Epidermal melanocyte (primary cell): Measurements from ENCODE around the gene CHRNE.
A peak's percentile ranks its signal among the peaks of the same experiment; 100 is the strongest.
"Not testable (repeated sequence)": the region's sequence is repeated elsewhere in the genome, so short reads cannot be mapped to it uniquely, and the experiment has no call there.

Source experiments
- DNase-seq: peaks from one replicate; pipeline ENCODE4 v3.0.0; 2011; ENCODE audit warnings: low spot score; ENCODE audit not compliant: insufficient read length

The CHRNE gene

GRCh38 chr17:4939796-4940554 is 37.1 kb upstream of the CHRNE start, which contains the start of the genes RNF167 and SLC25A11:
Gene RNF167, plus strand, starts transcription at chr17:4940268. Its CDS starts 642 bp downstream, at chr17:4940910.
Gene SLC25A11, minus strand, starts transcription at chr17:4940046. Its CDS starts 136 bp downstream, at chr17:4939910.
- DNase-seq = peak; percentile 99

- DNase-seq = no peak
Measured at GRCh38 chr17:4939546-4939795, 36.6 kb upstream of the CHRNE start.

GRCh38 chr17:4938688-4939545 is 36.0 kb upstream of the CHRNE start:
- peak; percentile 15 for DNase-seq

DNA sequence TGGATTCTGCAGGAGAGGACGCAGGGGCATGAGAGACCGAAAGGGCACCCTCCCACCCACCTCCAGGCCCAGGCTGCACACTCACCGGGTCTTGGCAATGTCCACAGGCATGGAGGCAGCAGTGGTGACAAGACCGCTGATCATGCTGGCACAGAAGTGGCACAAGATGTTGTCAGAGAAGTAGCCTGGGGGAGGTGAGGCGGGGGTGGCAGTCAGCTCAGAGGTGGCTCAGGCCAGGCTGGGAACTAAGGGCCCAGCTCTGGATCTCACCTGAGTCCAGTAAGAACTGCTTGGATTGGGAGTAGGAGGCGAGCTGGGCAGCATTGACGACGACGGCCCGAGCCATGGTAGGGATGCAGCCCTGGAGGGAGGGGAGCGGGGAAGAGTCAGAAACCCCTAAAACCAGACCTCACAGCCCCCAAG is 35.2 kb upstream of the CHRNE start:
- DNase-seq = peak; percentile 15

GRCh38 chr17:4937553-4937952 is 34.7 kb upstream of the CHRNE start:
- DNase-seq = no peak

DNA sequence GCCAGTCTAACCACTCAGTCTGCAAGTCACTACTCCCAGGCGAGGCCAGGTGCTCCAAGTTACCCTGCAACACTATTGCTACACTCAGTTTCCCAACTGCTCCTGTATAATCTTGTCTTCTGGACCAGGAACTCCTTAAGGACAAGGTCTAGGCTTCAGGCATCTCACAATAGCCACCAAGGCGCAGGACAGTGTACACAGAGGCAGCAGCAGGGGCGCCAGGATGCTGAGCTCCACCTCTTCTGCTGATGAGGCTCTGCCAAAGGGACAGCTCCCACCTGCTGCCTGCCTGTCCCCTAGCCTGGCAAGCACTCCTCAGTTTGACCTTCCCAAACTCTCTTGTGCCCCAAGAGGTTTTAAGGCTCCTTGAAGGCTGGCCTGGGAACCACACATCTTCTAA is 33.5 kb upstream of the CHRNE start:
- peak; percentile 12 for DNase-seq

- peak; percentile 3 for DNase-seq
Measured at GRCh38 chr17:4935650-4936049, 32.8 kb upstream of the CHRNE start.

GRCh38 chr17:4934173-4934979 is 31.5 kb upstream of the CHRNE start:
- peak; percentile 17 for DNase-seq

GRCh38 chr17:4933646-4934045 is 30.7 kb upstream of the CHRNE start:
- DNase-seq = no peak

DNA sequence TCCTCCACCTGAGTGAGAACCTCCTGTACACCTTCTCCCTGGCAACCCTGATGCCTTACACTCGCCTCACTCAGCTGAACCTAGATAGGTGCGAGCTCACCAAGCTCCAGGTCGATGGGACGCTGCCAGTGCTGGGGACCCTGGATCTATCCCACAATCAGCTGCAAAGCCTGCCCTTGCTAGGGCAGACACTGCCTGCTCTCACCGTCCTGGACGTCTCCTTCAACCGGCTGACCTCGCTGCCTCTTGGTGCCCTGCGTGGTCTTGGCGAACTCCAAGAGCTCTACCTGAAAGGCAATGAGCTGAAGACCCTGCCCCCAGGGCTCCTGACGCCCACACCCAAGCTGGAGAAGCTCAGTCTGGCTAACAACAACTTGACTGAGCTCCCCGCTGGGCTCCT is 29.9 kb upstream of the CHRNE start:
- no peak for DNase-seq

DNA sequence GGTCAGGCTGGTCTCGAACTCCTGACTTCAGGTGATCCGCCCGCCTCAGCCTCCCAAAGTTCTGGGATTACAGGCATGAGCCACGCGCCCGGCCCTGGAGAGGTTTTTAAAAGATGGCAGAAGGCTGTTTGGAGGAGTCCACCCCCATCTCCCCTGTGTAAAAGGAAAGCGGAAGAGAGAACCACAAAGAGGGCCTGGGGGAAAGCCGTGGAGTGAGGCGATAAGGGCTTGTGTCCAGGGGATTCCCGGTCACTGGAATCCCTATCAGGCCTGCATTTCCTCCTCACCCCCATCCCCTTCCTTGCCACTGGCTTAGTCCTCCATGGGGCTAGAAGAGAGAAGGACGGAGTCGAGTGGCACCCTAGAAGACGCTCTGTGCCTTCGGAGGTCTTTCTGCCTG is 29.1 kb upstream of the CHRNE start, which contains the start of gene GP1BA:
Gene GP1BA, plus strand, starts transcription at position 315 of the 400 bp plus-strand sequence. CDS start 328 bp downstream, outside the sequence.
- no peak for DNase-seq

DNA sequence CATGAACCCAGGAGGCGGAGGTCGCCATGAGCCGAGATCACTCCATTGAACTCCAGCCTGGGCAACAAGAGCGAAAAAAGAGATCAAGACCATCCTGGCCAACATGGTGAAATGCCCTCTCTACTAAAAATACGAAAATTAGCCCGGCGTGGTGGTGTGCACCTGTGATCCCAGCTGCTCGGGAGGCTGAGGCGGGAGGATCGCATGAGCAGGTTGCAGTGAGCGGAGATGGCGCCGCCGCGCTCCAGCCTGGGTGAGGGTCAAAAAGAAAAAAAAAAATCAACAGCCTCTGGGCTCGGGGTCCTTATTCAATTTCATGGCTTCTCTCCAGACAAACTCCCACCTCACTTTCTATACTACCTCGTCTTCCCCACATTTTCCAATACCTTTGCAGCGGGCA is 26.0 kb upstream of the CHRNE start:
- DNase-seq = no peak

- DNase-seq = not testable (repeated sequence)
Measured at GRCh38 chr17:4926577-4927335, 23.9 kb upstream of the CHRNE start.

- no peak for DNase-seq
Measured at GRCh38 chr17:4921320-4921719, 18.4 kb upstream of the CHRNE start.

- no peak for DNase-seq
Measured at GRCh38 chr17:4920351-4921048, 17.6 kb upstream of the CHRNE start.

DNA sequence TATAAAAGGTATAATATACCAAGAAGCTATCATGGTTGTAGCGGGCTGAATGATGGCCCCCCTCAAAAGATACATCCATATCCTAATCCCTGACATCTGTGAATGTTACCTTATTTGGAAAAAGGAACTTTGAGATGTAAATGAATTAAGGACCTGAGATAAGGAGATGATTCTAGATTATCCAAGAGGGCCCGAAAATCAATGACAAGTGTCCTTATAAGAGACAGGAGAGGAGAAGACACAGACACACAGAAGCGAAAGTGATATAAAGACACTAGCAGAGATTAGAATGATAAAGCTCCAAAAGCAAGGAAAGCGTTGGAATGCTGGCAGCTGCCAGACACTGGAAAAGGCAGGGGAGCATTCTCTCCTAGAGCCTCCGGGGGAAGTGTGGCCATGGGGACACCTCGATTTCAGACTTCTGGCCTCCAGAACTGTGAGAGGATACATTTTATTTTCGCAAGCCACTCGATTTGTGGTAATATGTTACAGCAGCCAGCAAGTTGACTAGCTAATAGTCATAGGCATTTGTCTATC is 16.7 kb upstream of the CHRNE start:
- peak; percentile 9 for DNase-seq

DNA sequence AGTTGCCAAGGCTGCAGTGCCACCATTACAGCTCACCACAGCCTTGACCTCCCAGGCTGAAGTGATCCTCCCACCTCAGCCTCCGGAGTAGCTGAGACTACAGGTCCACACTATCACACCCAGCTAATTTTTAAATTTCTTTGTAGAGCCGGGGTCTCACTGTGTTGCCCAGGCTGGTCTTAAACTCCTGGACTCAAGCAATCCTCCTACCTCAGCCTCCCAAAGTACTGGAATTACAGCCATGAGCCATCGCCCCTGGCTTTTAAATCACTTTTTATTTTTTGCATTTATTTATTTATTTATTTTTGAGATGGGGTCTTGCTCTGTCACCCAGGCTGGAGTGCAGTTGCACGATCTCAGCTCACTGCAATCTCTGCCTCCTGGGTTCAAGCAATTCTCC is 11.7 kb upstream of the CHRNE start:
- not testable (repeated sequence) for DNase-seq

GRCh38 chr17:4913994-4914393 is 11.1 kb upstream of the CHRNE start:
- DNase-seq = peak; percentile 3

GRCh38 chr17:4908711-4909496 is 6.0 kb upstream of the CHRNE start:
- DNase-seq = peak; percentile 74
